ENCODE results near the gene HOXD10. TPM values are rescaled to one million over a fixed set of nuclear protein-coding genes. Genes with fewer than 3 reads are reported as not detected.

The HOXD10 gene
- total RNA-seq, 1 experiment from 2014 or later: not detected

DNA sequence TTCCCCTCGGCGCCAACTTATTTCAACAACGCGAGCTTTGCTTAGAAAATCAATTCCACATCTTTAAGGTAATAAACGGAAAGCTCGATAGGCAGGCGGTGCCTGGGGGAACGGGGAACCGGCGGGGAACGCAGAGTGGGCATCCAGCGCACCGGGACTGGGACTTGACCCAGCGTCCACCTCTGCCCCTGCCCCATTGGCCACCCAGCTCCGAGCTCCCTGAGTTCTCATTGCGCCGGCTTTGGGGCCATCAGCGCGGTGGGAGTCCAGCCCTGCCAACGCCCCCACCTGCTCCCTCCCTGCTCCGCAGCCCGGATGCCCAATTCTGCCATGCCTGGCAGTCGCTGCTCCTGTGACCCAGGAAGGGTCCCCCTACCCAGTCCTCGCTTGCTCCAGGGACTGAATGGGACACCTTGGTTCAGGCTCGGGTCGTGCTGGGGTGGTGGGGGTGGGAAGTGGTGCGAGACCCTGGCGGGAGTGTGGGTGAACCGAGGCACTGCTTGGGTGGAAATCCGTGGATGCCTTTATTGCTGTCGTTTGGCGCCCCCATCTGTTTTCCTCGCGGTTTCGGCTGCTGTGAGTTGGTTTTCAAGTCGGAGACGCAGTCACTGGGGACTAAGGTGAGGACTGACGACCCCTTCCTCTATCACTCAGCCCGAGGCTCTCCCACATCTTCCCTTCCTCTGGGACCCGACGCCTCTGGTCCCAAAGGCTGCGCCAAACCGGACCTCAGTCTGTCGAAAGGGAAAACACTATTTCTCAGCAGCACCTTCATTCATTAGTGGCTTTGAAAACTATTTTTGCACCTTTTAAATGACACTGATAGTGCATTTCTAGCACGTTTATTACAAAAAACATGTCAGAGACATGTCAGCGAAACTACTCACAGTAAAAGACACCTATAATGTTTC, 30.5 kb upstream of the HOXD10 start:
- TF ChIP-seq POLR2AphosphoS5 (IDR thresholded peaks at IDR 0.05; ENCODE audit: low read depth, low read length) (no peak), TCF7L2 (IDR thresholded peaks at IDR 0.05; ENCODE audit: low read depth, low read length) (no peak), SIN3A (IDR thresholded peaks at IDR 0.05; ENCODE audit: borderline replicate concordance, insufficient read depth, low read depth, low read length) (no peak)
- TF ChIP-seq, protein P1, sequence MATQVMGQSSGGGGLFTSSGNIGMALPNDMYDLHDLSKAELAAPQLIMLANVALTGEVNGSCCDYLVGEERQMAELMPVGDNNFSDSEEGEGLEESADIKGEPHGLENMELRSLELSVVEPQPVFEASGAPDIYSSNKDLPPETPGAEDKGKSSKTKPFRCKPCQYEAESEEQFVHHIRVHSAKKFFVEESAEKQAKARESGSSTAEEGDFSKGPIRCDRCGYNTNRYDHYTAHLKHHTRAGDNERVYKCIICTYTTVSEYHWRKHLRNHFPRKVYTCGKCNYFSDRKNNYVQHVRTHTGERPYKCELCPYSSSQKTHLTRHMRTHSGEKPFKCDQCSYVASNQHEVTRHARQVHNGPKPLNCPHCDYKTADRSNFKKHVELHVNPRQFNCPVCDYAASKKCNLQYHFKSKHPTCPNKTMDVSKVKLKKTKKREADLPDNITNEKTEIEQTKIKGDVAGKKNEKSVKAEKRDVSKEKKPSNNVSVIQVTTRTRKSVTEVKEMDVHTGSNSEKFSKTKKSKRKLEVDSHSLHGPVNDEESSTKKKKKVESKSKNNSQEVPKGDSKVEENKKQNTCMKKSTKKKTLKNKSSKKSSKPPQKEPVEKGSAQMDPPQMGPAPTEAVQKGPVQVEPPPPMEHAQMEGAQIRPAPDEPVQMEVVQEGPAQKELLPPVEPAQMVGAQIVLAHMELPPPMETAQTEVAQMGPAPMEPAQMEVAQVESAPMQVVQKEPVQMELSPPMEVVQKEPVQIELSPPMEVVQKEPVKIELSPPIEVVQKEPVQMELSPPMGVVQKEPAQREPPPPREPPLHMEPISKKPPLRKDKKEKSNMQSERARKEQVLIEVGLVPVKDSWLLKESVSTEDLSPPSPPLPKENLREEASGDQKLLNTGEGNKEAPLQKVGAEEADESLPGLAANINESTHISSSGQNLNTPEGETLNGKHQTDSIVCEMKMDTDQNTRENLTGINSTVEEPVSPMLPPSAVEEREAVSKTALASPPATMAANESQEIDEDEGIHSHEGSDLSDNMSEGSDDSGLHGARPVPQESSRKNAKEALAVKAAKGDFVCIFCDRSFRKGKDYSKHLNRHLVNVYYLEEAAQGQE (IDR thresholded peaks at IDR 0.05; ENCODE audit: insufficient read depth in 1 of 2, low read depth in 2 of 2, low read length in 1 of 2): no peak
- TF ChIP-seq, protein P2, sequence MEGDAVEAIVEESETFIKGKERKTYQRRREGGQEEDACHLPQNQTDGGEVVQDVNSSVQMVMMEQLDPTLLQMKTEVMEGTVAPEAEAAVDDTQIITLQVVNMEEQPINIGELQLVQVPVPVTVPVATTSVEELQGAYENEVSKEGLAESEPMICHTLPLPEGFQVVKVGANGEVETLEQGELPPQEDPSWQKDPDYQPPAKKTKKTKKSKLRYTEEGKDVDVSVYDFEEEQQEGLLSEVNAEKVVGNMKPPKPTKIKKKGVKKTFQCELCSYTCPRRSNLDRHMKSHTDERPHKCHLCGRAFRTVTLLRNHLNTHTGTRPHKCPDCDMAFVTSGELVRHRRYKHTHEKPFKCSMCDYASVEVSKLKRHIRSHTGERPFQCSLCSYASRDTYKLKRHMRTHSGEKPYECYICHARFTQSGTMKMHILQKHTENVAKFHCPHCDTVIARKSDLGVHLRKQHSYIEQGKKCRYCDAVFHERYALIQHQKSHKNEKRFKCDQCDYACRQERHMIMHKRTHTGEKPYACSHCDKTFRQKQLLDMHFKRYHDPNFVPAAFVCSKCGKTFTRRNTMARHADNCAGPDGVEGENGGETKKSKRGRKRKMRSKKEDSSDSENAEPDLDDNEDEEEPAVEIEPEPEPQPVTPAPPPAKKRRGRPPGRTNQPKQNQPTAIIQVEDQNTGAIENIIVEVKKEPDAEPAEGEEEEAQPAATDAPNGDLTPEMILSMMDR (IDR thresholded peaks at IDR 0.05): peak; percentile 82
- H3K4me3 ChIP-seq (ENCODE audit: low read depth in 2 of 2, low read length in 2 of 2): peak overlapping the region; percentile 30 to 48
- H3K27me3 ChIP-seq (ENCODE audit: control insufficient read depth, insufficient read depth, low read length): peaks cover 36% of the 10 kb centered on the region
- in situ Hi-C loops (cut with HindIII; ENCODE audit: low pct_unique_long_range_greater_than_20kb, low sequenced_read_pairs) (no loop called here), intact Hi-C loops (cut with micrococcal nuclease; ENCODE audit: unreplicated experiment) (loop anchor here (1.0 to 10.0 kb wide), 2 partner anchors 121 to 396 kb away; no protein-coding TSS in a partner anchor)
- peaks cover 9% of the 10 kb centered on the region for H3K4me1 ChIP-seq (ENCODE audit: control insufficient read depth, insufficient read depth, low read length)
- no peaks in the 10 kb centered on the region for H3K9me3 ChIP-seq (ENCODE audit: control insufficient read depth, insufficient read depth, low read depth, low read length)
- H3K36me3 ChIP-seq (ENCODE audit: control insufficient read depth, insufficient read depth, low read length): no peaks in the 10 kb centered on the region
- BruUV-seq (replicated peaks): no TSS peak
- peak; percentile 76 for ATAC-seq
- ChIA-PET POLR2A (no interaction called here), CTCF (interaction anchor here (1.3 kb wide), 1 partner anchor 396 kb away, joined by 8 read pairs; no protein-coding TSS in a partner anchor)
- no peak for DNase-seq (ENCODE audit: low read depth, low spot score)
- no peak overlapping the region for H3K27ac ChIP-seq (ENCODE audit: low read length)

DNA sequence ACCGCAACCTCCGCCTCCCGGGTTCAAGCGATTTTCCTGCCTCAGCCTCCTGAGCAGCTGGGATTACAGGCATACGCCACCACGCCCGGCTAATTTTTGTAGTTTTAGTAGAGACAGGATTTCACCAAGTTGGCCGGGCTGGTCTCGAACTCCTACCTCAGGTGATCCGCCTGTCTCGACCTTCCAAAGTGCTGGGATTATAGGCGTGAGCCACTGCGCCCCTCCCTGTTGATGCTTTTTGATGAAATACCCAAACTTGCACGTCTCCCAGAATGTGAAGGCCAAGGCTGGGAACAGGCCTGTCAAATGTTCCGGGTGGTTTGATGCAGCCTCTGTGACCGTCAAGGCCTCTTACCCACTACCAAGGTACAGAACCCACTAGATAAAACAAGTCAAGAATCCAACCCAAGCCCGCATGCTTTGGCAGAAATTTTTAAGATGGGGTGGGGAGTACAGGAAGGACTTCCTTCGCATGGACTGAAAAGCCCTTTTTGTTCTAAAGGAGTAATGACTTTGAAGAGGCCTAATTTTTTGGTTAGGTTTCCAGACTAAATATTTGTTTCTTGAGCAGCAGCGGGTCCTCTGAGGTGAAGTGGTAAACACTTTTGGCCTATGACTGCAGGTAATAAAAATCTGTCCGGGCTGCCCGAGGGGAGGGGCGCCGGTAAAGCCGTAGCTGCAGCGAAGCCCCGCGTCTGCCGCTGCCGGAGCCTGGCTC, 29.1 kb upstream of the HOXD10 start:
- ChIA-PET POLR2A (no interaction called here), CTCF (interaction anchor here (0.6 to 2.0 kb wide), 2 partner anchors 10 to 837 kb away, joined by 7 read pairs; no protein-coding TSS in a partner anchor)
- peaks cover 9% of the 10 kb centered on the region for H3K4me1 ChIP-seq (ENCODE audit: control insufficient read depth, insufficient read depth, low read length)
- no peaks in the 10 kb centered on the region for H3K9me3 ChIP-seq (ENCODE audit: control insufficient read depth, insufficient read depth, low read depth, low read length)
- TF ChIP-seq, protein P1 (IDR thresholded peaks at IDR 0.05; ENCODE audit: insufficient read depth in 1 of 2, low read depth in 2 of 2, low read length in 1 of 2): no peak
- TF ChIP-seq TCF7L2 (IDR thresholded peaks at IDR 0.05; ENCODE audit: low read depth, low read length) (no peak), POLR2AphosphoS5 (IDR thresholded peaks at IDR 0.05; ENCODE audit: low read depth, low read length) (no peak), SIN3A (IDR thresholded peaks at IDR 0.05; ENCODE audit: borderline replicate concordance, insufficient read depth, low read depth, low read length) (no peak)
- TF ChIP-seq, protein P2 (IDR thresholded peaks at IDR 0.05): no peak
- H3K27ac ChIP-seq (ENCODE audit: low read length): no peak overlapping the region
- peaks cover 36% of the 10 kb centered on the region for H3K27me3 ChIP-seq (ENCODE audit: control insufficient read depth, insufficient read depth, low read length)
- ATAC-seq: no peak
- in situ Hi-C loops (cut with HindIII; ENCODE audit: low pct_unique_long_range_greater_than_20kb, low sequenced_read_pairs): no loop called here
- H3K36me3 ChIP-seq (ENCODE audit: control insufficient read depth, insufficient read depth, low read length): no peaks in the 10 kb centered on the region
- H3K4me3 ChIP-seq (ENCODE audit: low read depth in 2 of 2, low read length in 2 of 2): peak overlapping the region in 1 of 2 experiments; percentile 21; a peak in 2 of 4 replicates
- intact Hi-C loops (cut with micrococcal nuclease; ENCODE audit: unreplicated experiment): loop anchor here (2.0 to 10.0 kb wide), 3 partner anchors 123 to 721 kb away; no protein-coding TSS in a partner anchor
- no peak for DNase-seq (ENCODE audit: low read depth, low spot score)
- BruUV-seq (replicated peaks): no TSS peak

Measured in Panc1 (cell line).